ENCODE data around the gene COX6B2. TPM values are rescaled to one million over a fixed set of nuclear protein-coding genes. Genes with fewer than 3 reads are reported as not detected.

COX6B2 gene
- total RNA-seq, 1 donor from 2014 or later, result 0.26 TPM

DNA sequence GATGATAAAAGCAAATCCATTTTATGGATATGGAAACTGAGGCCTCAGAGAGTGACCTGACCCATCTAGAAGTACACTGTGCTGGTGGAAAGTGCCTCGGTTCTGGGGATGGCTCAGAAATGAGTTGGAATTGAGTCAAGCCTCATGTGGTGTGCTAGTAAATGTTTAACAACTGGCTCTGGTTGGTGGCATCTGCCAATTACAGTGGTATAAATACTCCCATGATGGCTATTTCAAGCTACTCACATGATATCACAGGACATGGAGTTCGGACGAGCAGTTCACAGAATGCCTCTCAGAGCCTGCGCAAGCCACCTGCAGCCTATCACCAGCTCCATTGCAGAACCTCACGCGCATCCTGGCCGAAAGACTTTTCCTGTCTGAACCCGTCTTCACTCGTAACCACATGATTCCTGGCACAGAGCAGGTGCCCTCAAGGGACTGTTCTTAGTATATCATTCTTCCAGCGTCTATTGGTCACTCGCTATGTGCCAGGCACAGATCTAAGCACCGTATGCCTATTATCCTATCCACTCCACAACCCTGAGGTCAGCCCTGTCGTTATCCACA lies 38.5 kb downstream of the COX6B2 start:
- intact Hi-C loops (cut with micrococcal nuclease), result no loop called here
- no peak for DNase-seq (ENCODE audit: low spot score)
- no peak overlapping the region for H3K4me3 Mint-ChIP-seq
- no peak overlapping the region for H3K27ac Mint-ChIP-seq
- H3K9me3 Mint-ChIP-seq, result no peaks in the 10 kb centered on the region
- no peaks in the 10 kb centered on the region for H3K27me3 Mint-ChIP-seq (ENCODE audit: insufficient read depth)
- H3K4me1 Mint-ChIP-seq (ENCODE audit: low read depth), result no peaks in the 10 kb centered on the region
- no peaks in the 10 kb centered on the region for H3K36me3 Mint-ChIP-seq (ENCODE audit: low read depth)

- Mint-ChIP-seq H3K4me3 (no peak overlapping the region), H3K9me3 (no peaks in the 10 kb centered on the region), H3K4me1 (ENCODE audit: low read depth) (no peaks in the 10 kb centered on the region), H3K27me3 (ENCODE audit: insufficient read depth) (no peaks in the 10 kb centered on the region), H3K27ac (no peak overlapping the region), H3K36me3 (ENCODE audit: low read depth) (peaks cover 3% of the 10 kb centered on the region)
- intact Hi-C loops (cut with micrococcal nuclease), result no loop called here
- no peak for DNase-seq (ENCODE audit: low spot score)
These were observed 40.1 kb downstream of the COX6B2 start for GRCh38 chr19:55314396-55314795.

DNA sequence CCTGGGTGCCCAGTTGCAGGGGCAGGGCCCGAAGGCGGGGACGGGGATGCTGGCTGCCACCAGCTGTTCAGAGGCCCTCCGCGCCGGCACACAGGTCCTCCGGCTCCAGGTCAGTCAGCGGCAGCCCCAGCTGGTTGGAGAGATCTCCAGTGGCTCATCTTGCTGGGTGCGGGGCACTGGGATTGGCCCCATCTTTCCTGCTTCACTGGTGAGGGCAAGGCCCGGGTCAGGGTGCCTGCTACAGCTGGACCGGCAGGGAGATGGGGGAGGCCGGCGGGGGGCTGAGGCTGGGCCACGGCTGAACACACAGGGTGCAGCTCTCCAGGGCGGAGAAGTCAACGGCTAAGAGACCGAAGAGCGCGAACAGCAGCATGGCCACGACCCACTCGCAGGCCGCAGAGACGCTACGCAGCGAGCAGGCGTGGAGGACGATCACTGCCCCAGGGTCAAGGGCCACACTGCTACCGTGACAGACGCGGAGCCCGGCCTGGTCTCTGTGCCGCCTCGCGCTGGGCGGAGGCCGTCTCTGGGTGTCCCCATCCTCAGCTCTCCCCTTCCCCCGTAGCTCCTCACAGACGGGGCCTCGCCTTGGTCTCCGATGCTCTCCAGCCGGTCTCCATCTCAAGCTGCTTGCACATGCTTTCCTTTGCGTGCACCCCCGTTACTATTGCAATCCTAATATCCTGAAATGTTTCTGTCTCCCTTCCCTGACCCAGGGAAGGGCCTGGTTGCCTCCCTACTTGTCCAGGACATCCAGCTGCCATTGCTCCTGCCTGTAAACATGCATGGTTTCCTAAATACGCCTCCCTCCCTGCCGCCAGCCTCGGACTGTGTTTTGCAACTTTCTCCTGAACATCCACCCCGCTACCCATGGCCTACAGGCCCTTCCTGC lies 41.7 kb downstream of the COX6B2 start:
- H3K27ac Mint-ChIP-seq, result no peak overlapping the region
- no peaks in the 10 kb centered on the region for H3K27me3 Mint-ChIP-seq (ENCODE audit: insufficient read depth)

DNA sequence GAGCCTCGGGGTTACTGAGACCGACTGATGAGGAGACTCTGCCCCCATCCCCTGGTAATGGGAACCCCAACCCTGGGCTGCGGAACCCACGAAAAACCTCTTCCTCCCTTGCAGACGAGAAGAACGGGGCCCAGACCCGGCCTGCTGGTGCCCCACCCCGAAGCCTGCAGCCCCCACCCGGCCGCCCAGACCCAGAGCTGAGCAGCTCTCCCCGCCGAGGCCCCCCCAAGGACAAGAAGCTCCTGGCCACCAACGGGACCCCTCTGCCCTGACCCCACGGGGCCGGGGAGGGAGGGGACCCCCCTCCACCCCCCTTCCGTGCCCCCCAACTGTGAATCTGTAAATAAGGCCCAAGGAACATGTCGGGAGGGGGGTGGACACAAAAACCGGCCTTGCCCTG lies 42.7 kb downstream of the COX6B2 start:
- Mint-ChIP-seq H3K4me1 (ENCODE audit: low read depth) (no peaks in the 10 kb centered on the region), H3K27me3 (ENCODE audit: insufficient read depth) (no peaks in the 10 kb centered on the region), H3K9me3 (no peaks in the 10 kb centered on the region), H3K36me3 (ENCODE audit: low read depth) (peaks cover 3% of the 10 kb centered on the region), H3K27ac (no peak overlapping the region), H3K4me3 (no peak overlapping the region)
- intact Hi-C loops (cut with micrococcal nuclease), result no loop called here
- no peak for DNase-seq (ENCODE audit: low spot score)

More for the DNA sequence above, 41.7 kb downstream of the COX6B2 start:
- Mint-ChIP-seq H3K4me1 (ENCODE audit: low read depth) (no peaks in the 10 kb centered on the region), H3K9me3 (no peaks in the 10 kb centered on the region), H3K4me3 (no peak overlapping the region), H3K36me3 (ENCODE audit: low read depth) (peaks cover 3% of the 10 kb centered on the region)
- intact Hi-C loops (cut with micrococcal nuclease), result no loop called here
- DNase-seq (ENCODE audit: low spot score), result no peak

GRCh38 chr19:55311397-55311796 lies 43.1 kb downstream of the COX6B2 start:
- peaks cover 3% of the 10 kb centered on the region for H3K36me3 Mint-ChIP-seq (ENCODE audit: low read depth)
- no peak overlapping the region for H3K4me3 Mint-ChIP-seq

DNA sequence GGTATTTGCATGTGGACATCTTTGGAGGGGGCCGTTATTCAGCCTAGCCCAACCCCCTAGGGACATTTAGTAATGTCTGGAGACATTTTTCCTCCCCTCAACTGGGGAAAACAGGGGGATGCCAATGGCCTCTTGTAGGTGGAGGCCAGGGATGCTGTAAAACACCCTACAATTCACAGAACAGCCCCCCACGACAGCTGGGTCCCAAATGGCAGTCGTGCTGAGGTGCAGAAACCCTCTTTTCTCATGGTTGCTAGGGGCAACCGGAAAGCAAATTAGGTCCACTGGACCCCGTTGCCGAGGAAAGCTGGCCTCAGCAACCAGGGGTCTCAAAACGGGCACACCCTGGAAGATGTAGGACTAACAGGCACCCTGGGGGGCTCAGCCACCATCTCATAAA lies 44.0 kb downstream of the COX6B2 start:
- H3K4me1 Mint-ChIP-seq (ENCODE audit: low read depth), result peaks cover 1% of the 10 kb centered on the region
- no peak overlapping the region for H3K4me3 Mint-ChIP-seq
- peaks cover 3% of the 10 kb centered on the region for H3K36me3 Mint-ChIP-seq (ENCODE audit: low read depth)
- intact Hi-C loops (cut with micrococcal nuclease), result no loop called here
- DNase-seq (ENCODE audit: low spot score), result no peak
- H3K27ac Mint-ChIP-seq, result no peak overlapping the region
- no peaks in the 10 kb centered on the region for H3K27me3 Mint-ChIP-seq (ENCODE audit: insufficient read depth)
- H3K9me3 Mint-ChIP-seq, result no peaks in the 10 kb centered on the region

More at GRCh38 chr19:55311397-55311796, 43.1 kb downstream of the COX6B2 start:
- H3K27ac Mint-ChIP-seq, result no peak overlapping the region
- no peaks in the 10 kb centered on the region for H3K27me3 Mint-ChIP-seq (ENCODE audit: insufficient read depth)
- no peaks in the 10 kb centered on the region for H3K9me3 Mint-ChIP-seq
- intact Hi-C loops (cut with micrococcal nuclease), result no loop called here
- no peaks in the 10 kb centered on the region for H3K4me1 Mint-ChIP-seq (ENCODE audit: low read depth)
- no peak for DNase-seq (ENCODE audit: low spot score)

DNA sequence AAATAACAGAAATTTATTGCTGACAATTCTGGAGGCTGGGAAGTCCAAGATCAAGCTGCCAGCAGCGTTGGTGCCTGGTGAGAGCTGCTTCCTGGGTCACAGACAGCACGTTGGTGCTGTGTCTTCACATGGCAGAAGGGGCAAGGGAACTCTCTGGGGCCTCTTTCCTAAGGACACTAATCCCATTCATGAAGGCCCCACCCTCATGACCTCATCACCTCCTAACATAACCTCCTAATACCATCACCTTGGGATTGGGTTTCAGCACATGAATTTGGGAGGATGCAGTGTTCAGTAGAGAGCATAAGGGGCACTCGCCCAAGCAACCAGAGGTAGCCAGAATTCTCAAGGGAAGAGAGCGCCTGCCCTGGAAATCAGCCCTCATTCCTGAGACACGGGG lies 45.1 kb downstream of the COX6B2 start:
- no peak overlapping the region for H3K4me3 Mint-ChIP-seq
- peaks cover 5% of the 10 kb centered on the region for H3K4me1 Mint-ChIP-seq (ENCODE audit: low read depth)
- no peak overlapping the region for H3K27ac Mint-ChIP-seq
- no peak for DNase-seq (ENCODE audit: low spot score)
- no peaks in the 10 kb centered on the region for H3K9me3 Mint-ChIP-seq
- intact Hi-C loops (cut with micrococcal nuclease), result loop anchor here (10.0 kb wide), 1 partner anchor 195 kb away; the partner anchor contains the start of gene PPP1R12C
- H3K36me3 Mint-ChIP-seq (ENCODE audit: low read depth), result peaks cover 6% of the 10 kb centered on the region
- no peaks in the 10 kb centered on the region for H3K27me3 Mint-ChIP-seq (ENCODE audit: insufficient read depth)

DNA sequence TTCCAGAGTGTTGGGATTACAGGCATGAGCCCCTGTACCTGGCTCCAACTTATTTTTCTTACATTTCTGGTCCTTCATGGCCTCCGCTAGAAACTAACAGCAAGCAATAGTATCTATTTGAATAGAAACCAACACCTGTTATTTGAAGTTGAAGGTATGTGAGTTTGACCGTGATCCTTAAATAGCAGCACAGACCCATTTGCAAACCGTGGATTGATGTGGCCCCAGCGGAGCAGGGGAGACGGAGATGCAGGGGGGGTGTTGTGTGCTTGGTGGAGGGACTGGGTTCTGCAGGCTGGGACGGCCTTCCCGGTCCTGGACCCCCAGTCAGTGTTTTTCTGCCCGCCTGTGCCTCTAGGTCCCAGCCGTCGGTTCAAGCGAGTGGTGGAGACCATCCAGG lies 46.2 kb downstream of the COX6B2 start:
- Mint-ChIP-seq H3K27me3 (ENCODE audit: insufficient read depth) (no peaks in the 10 kb centered on the region), H3K9me3 (no peaks in the 10 kb centered on the region), H3K4me3 (no peak overlapping the region), H3K27ac (no peak overlapping the region), H3K36me3 (ENCODE audit: low read depth) (peaks cover 6% of the 10 kb centered on the region), H3K4me1 (ENCODE audit: low read depth) (peaks cover 5% of the 10 kb centered on the region)
- intact Hi-C loops (cut with micrococcal nuclease), result loop anchor here (10.0 kb wide), 1 partner anchor 193 kb away; the partner anchor contains the start of gene PPP1R12C
- no peak for DNase-seq (ENCODE audit: low spot score)

- intact Hi-C loops (cut with micrococcal nuclease), result loop anchor here (10.0 kb wide), 1 partner anchor 192 kb away; the partner anchor contains the start of gene PPP1R12C
- peaks cover 10% of the 10 kb centered on the region for H3K4me1 Mint-ChIP-seq (ENCODE audit: low read depth)
- no peak for DNase-seq (ENCODE audit: low spot score)
- H3K27ac Mint-ChIP-seq, result no peak overlapping the region
- H3K4me3 Mint-ChIP-seq, result no peak overlapping the region
- no peaks in the 10 kb centered on the region for H3K27me3 Mint-ChIP-seq (ENCODE audit: insufficient read depth)
- H3K9me3 Mint-ChIP-seq, result no peaks in the 10 kb centered on the region
- peaks cover 6% of the 10 kb centered on the region for H3K36me3 Mint-ChIP-seq (ENCODE audit: low read depth)
These were observed 47.8 kb downstream of the COX6B2 start for GRCh38 chr19:55306712-55307111.

DNA sequence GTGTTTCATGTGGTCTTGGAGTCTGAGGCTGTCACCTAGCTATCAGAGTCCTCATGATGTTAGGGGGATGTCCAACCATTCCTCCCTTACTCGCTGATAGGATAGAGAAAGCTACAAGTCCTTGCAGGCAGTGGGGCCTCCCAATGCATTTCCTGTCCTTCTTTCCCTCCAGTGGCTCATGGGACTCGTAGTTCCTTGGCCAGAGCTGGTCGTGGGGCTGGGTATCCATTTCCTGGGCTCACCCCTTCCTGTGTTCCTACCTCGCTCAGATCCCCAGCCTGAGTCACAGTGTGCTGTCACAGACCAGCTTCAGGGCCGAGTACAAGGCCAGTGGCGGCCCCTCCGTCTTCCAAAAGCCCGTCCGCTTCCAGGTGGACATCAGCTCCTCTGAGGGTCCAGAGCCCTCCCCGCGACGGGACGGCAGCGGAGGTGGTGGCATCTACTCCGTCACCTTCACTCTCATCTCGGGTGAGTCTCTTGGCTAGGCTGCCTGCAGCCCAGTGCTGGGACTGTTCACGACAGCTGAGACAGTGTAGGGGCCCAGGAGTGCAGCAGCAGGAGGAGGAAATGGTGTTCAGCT lies 48.4 kb downstream of the COX6B2 start:
- Mint-ChIP-seq H3K36me3 (ENCODE audit: low read depth) (peaks cover 6% of the 10 kb centered on the region), H3K4me3 (no peak overlapping the region), H3K27me3 (ENCODE audit: insufficient read depth) (no peaks in the 10 kb centered on the region), H3K27ac (no peak overlapping the region), H3K9me3 (no peaks in the 10 kb centered on the region), H3K4me1 (ENCODE audit: low read depth) (peaks cover 16% of the 10 kb centered on the region)
- intact Hi-C loops (cut with micrococcal nuclease), result loop anchor here (1.0 to 10.0 kb wide), 2 partner anchors 33 to 191 kb away; partner anchors contain the start of genes KMT5C and PPP1R12C
- DNase-seq (ENCODE audit: low spot score), result no peak

DNA sequence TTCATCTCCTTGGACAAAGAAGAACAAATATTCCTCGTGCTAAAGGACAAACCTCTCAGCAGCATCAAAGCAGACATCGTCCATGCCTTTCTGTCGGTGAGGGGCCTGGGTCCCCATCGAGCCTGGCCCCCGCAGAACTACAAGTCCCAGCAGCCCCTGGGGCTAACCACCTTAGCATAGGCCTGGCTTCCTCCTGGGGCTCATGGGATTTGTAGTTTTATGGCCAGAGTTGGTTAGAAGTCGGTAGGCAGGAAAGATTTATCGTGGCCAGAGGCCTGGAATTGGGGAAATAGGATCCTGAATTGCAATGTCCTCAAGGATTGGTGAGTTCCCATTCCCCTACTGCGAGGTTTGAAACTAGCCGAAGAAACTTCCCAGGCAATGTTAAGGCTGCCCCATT lies 49.0 kb downstream of the COX6B2 start:
- H3K4me1 Mint-ChIP-seq (ENCODE audit: low read depth), result peaks cover 17% of the 10 kb centered on the region
- no peak overlapping the region for H3K4me3 Mint-ChIP-seq
- intact Hi-C loops (cut with micrococcal nuclease), result loop anchor here (1.0 to 10.0 kb wide), 2 partner anchors 34 to 191 kb away; partner anchors contain the start of genes KMT5C and PPP1R12C
- no peak overlapping the region for H3K27ac Mint-ChIP-seq
- peak; percentile 37 for DNase-seq (ENCODE audit: low spot score)
- H3K9me3 Mint-ChIP-seq, result no peaks in the 10 kb centered on the region
- no peaks in the 10 kb centered on the region for H3K27me3 Mint-ChIP-seq (ENCODE audit: insufficient read depth)
- H3K36me3 Mint-ChIP-seq (ENCODE audit: low read depth), result peaks cover 6% of the 10 kb centered on the region

DNA sequence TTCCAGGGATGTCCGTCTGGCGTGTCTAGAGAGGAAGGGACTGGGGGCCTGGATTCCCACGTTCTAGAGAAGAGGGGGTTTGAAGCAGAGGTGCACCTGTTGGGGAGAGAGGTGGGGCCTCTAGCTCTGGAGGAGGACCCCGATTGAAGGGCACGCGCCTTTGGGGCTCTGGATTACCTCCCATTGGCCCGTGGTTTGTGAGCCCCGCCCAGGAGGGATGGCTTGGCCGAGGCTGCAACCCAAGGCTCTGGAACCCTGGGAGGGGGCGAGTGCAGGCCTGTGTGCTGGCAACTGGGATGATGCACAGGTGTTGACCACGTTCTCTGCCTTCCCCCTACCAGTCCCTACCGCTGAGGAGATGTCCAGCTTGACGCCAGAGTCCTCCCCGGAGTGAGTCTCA lies 49.5 kb downstream of the COX6B2 start:
- DNase-seq (ENCODE audit: low spot score), result no peak
- Mint-ChIP-seq H3K27ac (no peak overlapping the region), H3K27me3 (ENCODE audit: insufficient read depth) (no peaks in the 10 kb centered on the region), H3K4me3 (no peak overlapping the region), H3K36me3 (ENCODE audit: low read depth) (peaks cover 4% of the 10 kb centered on the region), H3K9me3 (no peaks in the 10 kb centered on the region), H3K4me1 (ENCODE audit: low read depth) (peaks cover 17% of the 10 kb centered on the region)
- intact Hi-C loops (cut with micrococcal nuclease), result loop anchor here (1.0 to 10.0 kb wide), 2 partner anchors 34 to 190 kb away; partner anchors contain the start of genes KMT5C and PPP1R12C
